Thyroid gland (tissue), 4 donors: Measurements from ENCODE around the gene ABCA13.

Experiments used
- POLR2A ChIP-seq, 2 donors: fragments of 450-650 bp; IDR thresholded peaks; one replicate each; pipeline ENCODE4 v1.6.1; 2017; ENCODE audit warnings: antibody characterized with exemption in 2 of 2, mild to moderate bottlenecking in 2 of 2, moderate library complexity in 1 of 2
- TF ChIP-seq, protein P1 (sequence below), 6 experiments: fragments of 200-600 bp in 3 of 6; fragments of 450-650 bp in 3 of 6; sonication (generic) in 3 of 6; IDR thresholded peaks; one replicate each; pipeline ENCODE4 v1.5.1; 2016 to 2019; ENCODE audit warnings: antibody characterized with exemption in 6 of 6, mild to moderate bottlenecking in 2 of 6, inconsistent platforms in 1 of 6, moderate library complexity in 1 of 6

DNA sequence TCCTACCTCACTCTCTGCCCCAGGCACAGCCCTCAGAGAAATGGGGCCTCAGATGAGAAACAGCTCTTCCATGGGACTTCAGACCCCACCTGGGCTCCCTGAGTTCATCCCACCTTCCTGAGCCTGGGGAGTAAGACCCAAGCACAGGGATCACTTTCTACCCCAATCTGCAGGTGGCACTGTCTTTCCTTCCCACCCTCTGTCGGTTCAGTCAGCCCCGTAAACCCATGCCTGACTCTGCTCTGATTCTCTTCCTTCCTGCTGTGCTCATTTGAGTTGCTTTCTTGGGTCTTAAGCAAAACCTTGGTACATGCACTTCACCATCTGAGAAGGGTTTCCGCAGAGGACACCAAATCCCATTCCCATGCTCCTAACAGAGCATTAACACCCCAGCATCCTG is 446.7 kb downstream of the ABCA13 start:
- TF ChIP-seq, protein P1, sequence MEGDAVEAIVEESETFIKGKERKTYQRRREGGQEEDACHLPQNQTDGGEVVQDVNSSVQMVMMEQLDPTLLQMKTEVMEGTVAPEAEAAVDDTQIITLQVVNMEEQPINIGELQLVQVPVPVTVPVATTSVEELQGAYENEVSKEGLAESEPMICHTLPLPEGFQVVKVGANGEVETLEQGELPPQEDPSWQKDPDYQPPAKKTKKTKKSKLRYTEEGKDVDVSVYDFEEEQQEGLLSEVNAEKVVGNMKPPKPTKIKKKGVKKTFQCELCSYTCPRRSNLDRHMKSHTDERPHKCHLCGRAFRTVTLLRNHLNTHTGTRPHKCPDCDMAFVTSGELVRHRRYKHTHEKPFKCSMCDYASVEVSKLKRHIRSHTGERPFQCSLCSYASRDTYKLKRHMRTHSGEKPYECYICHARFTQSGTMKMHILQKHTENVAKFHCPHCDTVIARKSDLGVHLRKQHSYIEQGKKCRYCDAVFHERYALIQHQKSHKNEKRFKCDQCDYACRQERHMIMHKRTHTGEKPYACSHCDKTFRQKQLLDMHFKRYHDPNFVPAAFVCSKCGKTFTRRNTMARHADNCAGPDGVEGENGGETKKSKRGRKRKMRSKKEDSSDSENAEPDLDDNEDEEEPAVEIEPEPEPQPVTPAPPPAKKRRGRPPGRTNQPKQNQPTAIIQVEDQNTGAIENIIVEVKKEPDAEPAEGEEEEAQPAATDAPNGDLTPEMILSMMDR (IDR thresholded peaks at IDR 0.05): no peak
- no peak for TF ChIP-seq POLR2A (IDR thresholded peaks at IDR 0.05)
